Subcutaneous adipose tissue (tissue), 4 donors: ENCODE results near the gene ZMAT5. TPM values are rescaled to one million over a fixed set of nuclear protein-coding genes. Genes with fewer than 3 reads are reported as not detected.

ENCODE experiments used
- CTCF ChIP-seq: fragments of 450-650 bp; IDR thresholded peaks from one replicate; pipeline ENCODE4 v1.5.1; 2016; ENCODE audit warnings: low read depth, mild to moderate bottlenecking, control low read depth, antibody characterized with exemption, moderate library complexity
- total RNA-seq, 4 donors: library from RNA; depleted of rRNA; stranded (reverse); fragments of >200 nt; gene quantifications; one replicate each; pipeline ENCODE4 v1.1.0, GENCODE V29; 2016

ZMAT5 gene
- total RNA-seq, 4 donors from 2014 or later = 12.1 to 23.8 (median 17.0) TPM

GRCh38 chr22:29780220-29780619 lies 13.4 kb upstream of the ZMAT5 start:
- TF ChIP-seq CTCF = no peak

GRCh38 chr22:29773233-29773632 lies 6.4 kb upstream of the ZMAT5 start:
- TF ChIP-seq CTCF = no peak

GRCh38 chr22:29772170-29772641 lies 5.4 kb upstream of the ZMAT5 start:
- TF ChIP-seq CTCF = no peak

GRCh38 chr22:29769723-29770321 lies 3.0 kb upstream of the ZMAT5 start:
- TF ChIP-seq CTCF = no peak

GRCh38 chr22:29768052-29768693 lies 1.4 kb upstream of the ZMAT5 start:
- no peak for TF ChIP-seq CTCF

- no peak for TF ChIP-seq CTCF
Observed at GRCh38 chr22:29767171-29768051, 604 bp upstream of the ZMAT5 start, which contains the start of gene UQCR10. TSS of gene UQCR10 (plus strand) at chr22:29767369. CDS start at chr22:29767399, 30 bp downstream.
